ENCODE data around the gene FXYD3.

The FXYD3 gene

GRCh38 chr19:35140962-35141836, 25.6 kb downstream of the FXYD3 start:
- DNase-seq (ENCODE audit: low spot score in 2 of 2), result peak; percentile 90 to 98
- H3K4me1 ChIP-seq, result peaks cover 15% of the 10 kb centered on the region
- in situ Hi-C loops (cut with MboI; ENCODE audit: low sequenced_read_pairs), result no loop called here
- H3K9me3 ChIP-seq, result peaks cover 5% of the 10 kb centered on the region; the same call in 1 of the 2 replicates
- H3K36me3 ChIP-seq (replicated peaks), result no peaks in the 10 kb centered on the region
- peak overlapping the region; percentile 33 for H3K4me3 ChIP-seq
- peaks cover 6% of the 10 kb centered on the region for H3K27me3 ChIP-seq (ENCODE audit: low read depth)

GRCh38 chr19:35141837-35142605, 26.4 kb downstream of the FXYD3 start:
- peak in 1 of 2 experiments; percentile 10 for DNase-seq (ENCODE audit: low spot score in 2 of 2)

DNA sequence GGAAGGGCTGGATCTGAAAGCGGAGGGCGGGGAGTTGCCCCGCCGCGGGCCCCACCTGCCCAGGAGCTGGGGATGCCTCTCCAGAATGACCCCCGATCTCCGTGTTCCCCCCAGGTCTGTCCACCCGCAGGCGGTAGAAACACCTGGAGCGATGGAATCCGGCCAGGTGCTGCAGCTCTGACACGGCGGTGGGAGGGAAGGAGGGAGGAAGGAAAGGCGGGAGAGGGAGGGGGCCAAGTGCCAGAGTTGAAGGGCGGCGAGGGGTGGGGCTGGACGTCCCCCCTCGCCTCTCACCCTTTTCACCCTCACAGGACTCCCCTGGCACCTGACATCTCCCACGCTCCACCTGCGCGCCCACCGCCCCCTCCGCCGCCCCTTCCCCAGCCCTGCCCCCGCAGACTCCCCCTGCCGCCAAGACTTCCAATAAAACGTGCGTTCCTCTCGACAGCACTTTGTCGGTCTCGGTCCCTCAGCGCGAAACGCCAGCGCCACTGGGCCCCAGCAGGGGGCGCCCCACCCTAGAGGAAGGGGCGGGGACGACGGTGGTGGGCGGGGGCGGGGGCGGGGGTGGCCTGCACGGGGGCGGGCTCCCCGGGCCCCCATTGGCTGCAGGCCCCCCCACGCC, 27.1 kb downstream of the FXYD3 start:
- in situ Hi-C loops (cut with MboI; ENCODE audit: low sequenced_read_pairs), result no loop called here
- DNase-seq (ENCODE audit: low spot score in 2 of 2), result peak; percentile 57 to 84
- Histone ChIP-seq H3K27me3 (ENCODE audit: low read depth) (peaks cover 6% of the 10 kb centered on the region), H3K4me1 (peaks cover 15% of the 10 kb centered on the region), H3K4me3 (peak overlapping the region; percentile 33), H3K9me3 (peaks cover 5% of the 10 kb centered on the region; the same call in 1 of the 2 replicates), H3K36me3 (replicated peaks) (no peaks in the 10 kb centered on the region)

More at GRCh38 chr19:35141837-35142605, 26.4 kb downstream of the FXYD3 start:
- Histone ChIP-seq H3K27me3 (ENCODE audit: low read depth) (peaks cover 6% of the 10 kb centered on the region), H3K4me3 (peak overlapping the region; percentile 33), H3K36me3 (replicated peaks) (no peaks in the 10 kb centered on the region), H3K4me1 (peaks cover 15% of the 10 kb centered on the region), H3K9me3 (peaks cover 5% of the 10 kb centered on the region; the same call in 1 of the 2 replicates)
- in situ Hi-C loops (cut with MboI; ENCODE audit: low sequenced_read_pairs), result no loop called here

GRCh38 chr19:35143231-35143715, 27.6 kb downstream of the FXYD3 start, which contains the start of gene FXYD7:
Gene FXYD7, plus strand, starts transcription at chr19:35143255. Its CDS starts 79 bp downstream, at chr19:35143334.
- in situ Hi-C loops (cut with MboI; ENCODE audit: low sequenced_read_pairs), result no loop called here
- Histone ChIP-seq H3K4me1 (peaks cover 15% of the 10 kb centered on the region), H3K36me3 (replicated peaks) (no peaks in the 10 kb centered on the region), H3K9me3 (peaks cover 5% of the 10 kb centered on the region; the same call in 1 of the 2 replicates), H3K27me3 (ENCODE audit: low read depth) (peaks cover 6% of the 10 kb centered on the region), H3K4me3 (peak within 1 kb of the TSS; percentile 33)
- DNase-seq (ENCODE audit: low spot score in 2 of 2), result peak in 1 of 2 experiments; percentile 59

- in situ Hi-C loops (cut with MboI; ENCODE audit: low sequenced_read_pairs), result no loop called here
- Histone ChIP-seq H3K4me1 (peaks cover 15% of the 10 kb centered on the region), H3K27me3 (ENCODE audit: low read depth) (peaks cover 6% of the 10 kb centered on the region), H3K9me3 (peaks cover 5% of the 10 kb centered on the region; the same call in 1 of the 2 replicates), H3K36me3 (replicated peaks) (no peaks in the 10 kb centered on the region), H3K4me3 (no peak overlapping the region)
- no peak for DNase-seq (ENCODE audit: low spot score in 2 of 2)
Observed at GRCh38 chr19:35143818-35144217, 28.2 kb downstream of the FXYD3 start.

- H3K9me3 ChIP-seq, result peaks cover 5% of the 10 kb centered on the region; the same call in 1 of the 2 replicates
- H3K27me3 ChIP-seq (ENCODE audit: low read depth), result peaks cover 6% of the 10 kb centered on the region
- no peak for DNase-seq (ENCODE audit: low spot score in 2 of 2)
- no peak overlapping the region for H3K4me3 ChIP-seq
- peaks cover 15% of the 10 kb centered on the region for H3K4me1 ChIP-seq
- in situ Hi-C loops (cut with MboI; ENCODE audit: low sequenced_read_pairs), result no loop called here
- H3K36me3 ChIP-seq (replicated peaks), result no peaks in the 10 kb centered on the region
Observed at GRCh38 chr19:35144259-35144599, 28.6 kb downstream of the FXYD3 start.

- H3K4me1 ChIP-seq, result peaks cover 15% of the 10 kb centered on the region
- DNase-seq (ENCODE audit: low spot score in 2 of 2), result peak; percentile 52 to 82
- peaks cover 6% of the 10 kb centered on the region for H3K27me3 ChIP-seq (ENCODE audit: low read depth)
- H3K4me3 ChIP-seq, result no peak overlapping the region
- no peaks in the 10 kb centered on the region for H3K36me3 ChIP-seq (replicated peaks)
- H3K9me3 ChIP-seq, result peaks cover 5% of the 10 kb centered on the region; the same call in 1 of the 2 replicates
- in situ Hi-C loops (cut with MboI; ENCODE audit: low sequenced_read_pairs), result no loop called here
Observed at GRCh38 chr19:35144600-35145436, 29.2 kb downstream of the FXYD3 start.

DNA sequence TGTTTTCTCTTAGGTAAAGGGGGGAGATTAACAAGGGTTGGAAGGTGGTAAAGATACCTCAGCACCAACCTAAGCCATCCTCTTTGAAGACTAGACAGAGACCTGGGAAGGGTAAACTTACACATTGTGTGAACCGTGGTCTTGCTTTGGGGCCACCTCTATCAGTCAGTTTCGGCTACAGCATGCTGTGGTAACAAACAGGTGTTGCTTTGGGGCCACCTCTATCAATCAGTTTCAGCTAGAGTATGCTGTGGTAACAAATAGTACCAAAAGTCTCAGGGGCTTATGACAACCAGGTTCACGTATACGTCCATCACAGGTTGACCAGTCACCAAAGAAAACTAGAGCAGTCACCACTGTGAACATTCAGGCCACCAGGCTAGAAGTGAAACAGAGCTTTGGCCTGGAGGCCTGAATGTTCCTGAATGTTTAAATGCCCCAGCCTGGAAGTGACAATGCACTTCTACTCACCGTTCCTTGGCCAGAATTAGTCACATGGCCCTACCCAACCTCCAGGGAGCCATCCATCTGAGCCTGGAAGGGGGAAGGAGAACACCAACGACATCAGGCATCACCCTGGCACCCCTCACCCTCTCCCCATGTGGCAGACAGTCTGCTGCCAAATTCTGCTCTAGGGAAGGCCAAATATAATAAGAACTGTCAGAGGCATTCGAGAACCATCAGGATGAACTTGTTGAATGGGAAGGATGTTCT, 31.3 kb downstream of the FXYD3 start:
- Histone ChIP-seq H3K9me3 (peaks cover 5% of the 10 kb centered on the region; the same call in 1 of the 2 replicates), H3K4me3 (no peak overlapping the region), H3K27me3 (ENCODE audit: low read depth) (peaks cover 6% of the 10 kb centered on the region), H3K4me1 (peaks cover 6% of the 10 kb centered on the region), H3K36me3 (replicated peaks) (no peaks in the 10 kb centered on the region)
- in situ Hi-C loops (cut with MboI; ENCODE audit: low sequenced_read_pairs), result no loop called here
- DNase-seq (ENCODE audit: low spot score in 2 of 2), result no peak

DNA sequence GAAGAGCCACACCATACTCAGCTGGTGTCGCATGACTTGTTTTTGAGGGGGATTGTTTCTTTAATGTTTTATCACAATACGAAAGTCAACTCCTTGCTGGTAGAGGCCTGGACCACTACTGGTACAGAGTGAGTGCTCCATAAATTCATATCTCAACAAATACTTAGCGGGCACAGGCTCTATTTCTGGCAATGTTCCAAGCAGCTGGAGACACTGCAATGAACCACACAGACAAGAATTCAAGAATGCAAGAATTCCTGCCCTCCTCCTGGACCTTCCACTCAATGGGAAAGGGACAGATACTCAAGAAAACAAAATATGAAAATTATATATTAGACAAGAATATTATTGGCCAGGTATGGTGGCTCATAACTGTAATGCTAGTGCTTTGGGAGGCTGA, 33.8 kb downstream of the FXYD3 start:
- no peak for DNase-seq (ENCODE audit: low spot score in 2 of 2)
- in situ Hi-C loops (cut with MboI; ENCODE audit: low sequenced_read_pairs), result no loop called here
- peaks cover 15% of the 10 kb centered on the region for H3K4me1 ChIP-seq
- no peaks in the 10 kb centered on the region for H3K27me3 ChIP-seq (ENCODE audit: low read depth)
- no peaks in the 10 kb centered on the region for H3K36me3 ChIP-seq (replicated peaks)
- peaks cover 5% of the 10 kb centered on the region; the same call in 1 of the 2 replicates for H3K9me3 ChIP-seq
- H3K4me3 ChIP-seq, result no peak overlapping the region

- peaks cover under 1% of the 10 kb centered on the region; the same call in 1 of the 2 replicates for H3K9me3 ChIP-seq
- no peak for DNase-seq (ENCODE audit: low spot score in 2 of 2)
- H3K36me3 ChIP-seq (replicated peaks), result no peaks in the 10 kb centered on the region
- no peaks in the 10 kb centered on the region for H3K27me3 ChIP-seq (ENCODE audit: low read depth)
- in situ Hi-C loops (cut with MboI; ENCODE audit: low sequenced_read_pairs), result no loop called here
- H3K4me3 ChIP-seq, result no peak overlapping the region
- peaks cover 15% of the 10 kb centered on the region for H3K4me1 ChIP-seq
Observed at GRCh38 chr19:35150445-35150844, 34.8 kb downstream of the FXYD3 start.

DNA sequence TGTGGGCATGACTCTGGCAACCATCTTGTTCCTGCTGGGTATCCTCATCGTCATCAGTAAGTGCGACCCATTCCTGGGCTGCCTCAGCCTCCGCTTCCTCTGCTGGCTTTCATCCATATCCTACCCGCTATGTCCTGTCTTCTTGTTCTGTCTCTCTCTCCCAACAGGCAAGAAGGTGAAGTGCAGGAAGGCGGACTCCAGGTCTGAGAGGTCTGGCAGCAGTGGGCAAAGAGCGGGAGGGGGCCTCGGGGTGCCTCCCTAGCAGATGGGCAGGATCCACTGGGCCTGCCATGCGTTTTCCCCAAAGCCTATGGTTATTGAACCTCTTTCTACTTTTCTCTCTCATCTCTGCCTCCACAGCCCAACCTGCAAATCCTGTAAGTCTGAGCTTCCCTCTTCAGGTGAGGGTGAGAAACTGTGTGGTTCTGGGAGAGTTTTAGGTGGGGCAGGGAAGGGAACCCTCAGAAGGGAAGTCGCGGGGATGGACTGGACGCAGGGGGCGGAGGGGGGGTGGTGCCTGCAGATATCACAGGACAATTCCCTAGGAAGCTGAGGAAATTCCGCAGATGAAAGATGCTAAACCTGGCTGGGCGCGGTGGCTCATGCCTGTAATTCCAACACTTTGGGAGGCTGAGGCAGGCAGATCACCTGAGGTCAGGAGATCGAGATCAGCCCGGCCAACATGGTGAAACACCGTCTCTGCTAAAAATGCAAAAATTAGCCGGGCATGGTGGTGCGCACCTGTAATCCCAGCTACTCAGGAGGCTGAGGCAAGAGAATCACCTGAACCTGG, 35.8 kb downstream of the FXYD3 start:
- no peaks in the 10 kb centered on the region for H3K27me3 ChIP-seq (ENCODE audit: low read depth)
- peaks cover 18% of the 10 kb centered on the region for H3K4me1 ChIP-seq
- in situ Hi-C loops (cut with MboI; ENCODE audit: low sequenced_read_pairs), result no loop called here
- H3K36me3 ChIP-seq (replicated peaks), result no peaks in the 10 kb centered on the region; the same call in 1 of the 2 replicates
- H3K4me3 ChIP-seq, result no peak overlapping the region
- no peak for DNase-seq (ENCODE audit: low spot score in 2 of 2)
- no peaks in the 10 kb centered on the region for H3K9me3 ChIP-seq

Data from HAP-1 (cell line).